GM12891 (cell line): ENCODE data around the gene MRPL32.

Source experiments
- POLR2A ChIP-seq: IDR thresholded peaks from 2 replicates; pipeline ENCODE4 v1.6.1; 2011; ENCODE audit warnings: low read depth, low read length, control low read depth
- POLR2AphosphoS5 ChIP-seq: IDR thresholded peaks from 2 replicates; pipeline ENCODE4 v1.6.1; 2011; ENCODE audit warnings: low read depth, low read length, control low read depth
- TAF1 ChIP-seq: IDR thresholded peaks from 2 replicates; pipeline ENCODE4 v1.6.1; 2011; ENCODE audit warnings: low read depth, low read length, control low read depth

GRCh38 chr7:42960762-42961161 lies 28.6 kb downstream of the MRPL32 start:
- TF ChIP-seq TAF1: no peak
- no peak for TF ChIP-seq POLR2A
- no peak for TF ChIP-seq POLR2AphosphoS5
